ENCODE data around the gene SPSB3.

The SPSB3 gene

DNA sequence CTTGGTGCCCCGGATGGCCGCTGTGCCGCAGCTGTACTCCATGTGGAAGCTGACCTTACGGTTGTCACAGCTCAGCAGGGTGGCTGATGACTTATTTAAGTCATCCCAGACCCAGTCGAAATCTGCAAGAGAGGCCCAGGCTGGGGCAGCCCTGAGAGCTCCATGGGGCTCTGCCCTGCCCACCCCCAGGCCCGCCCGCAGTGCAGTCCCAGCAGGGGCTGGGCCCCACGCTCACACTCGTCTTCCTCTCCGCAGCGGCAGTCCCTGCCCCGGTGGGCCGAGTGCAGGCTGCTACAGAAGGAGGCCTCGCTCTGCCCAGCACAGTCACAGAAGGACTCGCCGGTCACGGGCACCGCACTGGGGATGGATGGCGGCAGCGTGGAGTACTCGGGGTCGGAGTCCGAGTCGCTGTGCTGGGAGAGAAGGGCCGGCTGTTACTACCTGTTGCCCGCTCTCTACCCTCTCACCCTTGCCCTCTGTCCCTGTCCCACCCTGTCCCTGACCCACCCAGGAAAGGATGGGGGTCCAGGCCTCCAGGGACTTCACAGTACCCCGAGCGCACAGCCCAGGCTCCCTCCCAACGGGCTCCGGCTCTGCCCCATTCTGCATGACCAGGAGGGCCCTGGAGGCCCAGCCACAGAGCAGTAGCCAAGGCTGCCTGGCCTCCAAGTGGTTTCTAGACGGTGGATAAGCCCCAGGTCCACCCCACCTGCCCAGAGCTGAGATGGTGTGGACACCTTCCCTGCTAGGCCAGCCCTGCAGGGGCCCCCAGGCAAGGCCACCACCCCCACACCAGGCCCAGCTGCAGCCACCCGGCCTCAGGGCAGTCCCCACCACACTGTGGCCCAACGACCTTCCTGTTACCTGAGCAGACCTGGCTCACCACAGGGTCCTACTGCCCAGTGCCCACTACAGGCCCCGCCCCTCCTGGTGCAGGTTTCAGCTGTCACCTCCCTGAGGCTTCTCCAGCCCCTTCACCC, 3.9 kb downstream of the SPSB3 start:
- DNase-seq (ENCODE audit: insufficient read length, low spot score) (no peak), FAIRE-seq (no peak)
- peak; percentile 23; the same call in 1 of the 2 replicates for TF ChIP-seq POLR2A (IDR thresholded peaks at IDR 0.05; ENCODE audit: low read depth, low read length)

DNA sequence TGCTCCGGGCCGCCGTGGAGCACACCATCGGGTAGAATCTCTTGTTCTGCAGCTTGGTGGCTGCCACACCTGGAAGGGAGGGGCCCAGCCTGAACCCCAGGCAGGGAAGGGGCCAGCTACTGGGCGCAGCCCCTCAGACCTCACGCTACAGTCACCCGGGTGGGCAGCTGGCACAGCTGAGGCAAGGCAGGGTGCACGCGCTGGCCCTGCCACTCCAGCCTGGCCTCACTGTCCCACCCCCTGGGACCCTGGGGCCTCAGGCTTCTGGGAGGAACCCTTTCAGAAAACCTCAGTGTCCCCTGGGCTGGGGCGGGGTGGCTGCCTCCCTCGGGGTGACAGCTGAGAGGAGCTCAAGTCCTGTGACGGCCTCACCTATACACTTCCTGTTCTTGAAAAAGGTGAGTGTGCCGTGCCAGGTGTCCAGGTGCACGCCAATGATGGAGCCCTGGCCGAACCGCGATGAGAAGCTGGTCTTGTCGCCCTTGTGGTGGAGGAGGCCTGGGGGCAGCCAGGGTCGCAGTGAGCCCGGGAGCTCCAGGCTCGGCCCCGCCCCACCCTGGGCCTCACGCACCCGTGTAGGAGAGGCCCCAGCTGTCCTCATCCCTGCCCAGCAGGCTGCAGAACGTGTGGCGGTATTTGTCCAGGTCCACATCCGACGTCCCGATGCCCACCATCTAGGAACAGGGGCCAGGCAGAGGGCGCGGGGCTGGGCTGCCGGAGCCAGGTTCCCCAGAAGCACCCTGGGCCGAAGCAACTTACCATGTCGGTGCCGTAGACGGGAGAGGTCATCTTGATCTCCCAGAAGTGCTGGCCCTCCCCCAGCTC, 4.8 kb downstream of the SPSB3 start:
- DNase-seq (ENCODE audit: insufficient read length, low spot score) (no peak), FAIRE-seq (no peak)
- TF ChIP-seq POLR2A (IDR thresholded peaks at IDR 0.05; ENCODE audit: low read depth, low read length): no peak

DNA sequence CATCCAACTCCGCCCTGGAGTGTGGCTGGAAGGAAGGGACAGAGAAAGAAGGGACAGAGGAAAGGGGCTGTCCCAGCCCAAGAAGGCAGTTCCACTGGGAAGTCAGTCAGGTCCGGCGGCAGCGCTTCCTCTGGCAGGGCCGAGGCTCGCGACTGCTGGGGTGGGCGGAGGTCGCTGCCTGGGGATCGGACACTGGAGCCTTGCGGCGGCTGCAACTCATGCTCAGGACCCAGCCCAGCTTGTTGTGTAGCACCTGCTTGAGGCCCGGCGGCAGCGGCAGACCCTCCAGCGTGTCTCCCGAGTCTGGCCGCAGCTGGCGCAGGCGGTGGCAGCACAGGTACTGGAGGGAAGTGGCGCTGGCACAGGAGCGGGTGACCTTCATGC, 5.4 kb downstream of the SPSB3 start:
- FAIRE-seq (no peak), DNase-seq (ENCODE audit: insufficient read length, low spot score) (no peak)

DNA sequence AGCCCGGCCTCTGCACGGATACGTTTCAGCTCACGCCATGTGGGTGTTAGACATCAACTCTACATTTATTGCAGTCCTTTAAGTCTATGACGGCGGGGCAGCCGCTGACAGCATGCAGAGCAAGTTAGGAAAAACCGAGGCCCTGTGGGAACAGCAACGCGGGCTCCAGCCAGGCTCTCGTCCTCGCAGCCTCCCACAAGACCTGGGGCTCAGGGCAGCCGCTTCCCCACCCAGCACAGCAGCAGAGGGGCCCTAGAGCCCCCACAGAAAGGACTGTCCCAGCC, 5.8 kb downstream of the SPSB3 start:
- no peak for TF ChIP-seq POLR2A (IDR thresholded peaks at IDR 0.05; ENCODE audit: low read depth, low read length)
- no peak for FAIRE-seq
- no peak for DNase-seq (ENCODE audit: insufficient read length, low spot score)

More for the DNA sequence above, 5.4 kb downstream of the SPSB3 start:
- no peak for TF ChIP-seq POLR2A (IDR thresholded peaks at IDR 0.05; ENCODE audit: low read depth, low read length)

DNA sequence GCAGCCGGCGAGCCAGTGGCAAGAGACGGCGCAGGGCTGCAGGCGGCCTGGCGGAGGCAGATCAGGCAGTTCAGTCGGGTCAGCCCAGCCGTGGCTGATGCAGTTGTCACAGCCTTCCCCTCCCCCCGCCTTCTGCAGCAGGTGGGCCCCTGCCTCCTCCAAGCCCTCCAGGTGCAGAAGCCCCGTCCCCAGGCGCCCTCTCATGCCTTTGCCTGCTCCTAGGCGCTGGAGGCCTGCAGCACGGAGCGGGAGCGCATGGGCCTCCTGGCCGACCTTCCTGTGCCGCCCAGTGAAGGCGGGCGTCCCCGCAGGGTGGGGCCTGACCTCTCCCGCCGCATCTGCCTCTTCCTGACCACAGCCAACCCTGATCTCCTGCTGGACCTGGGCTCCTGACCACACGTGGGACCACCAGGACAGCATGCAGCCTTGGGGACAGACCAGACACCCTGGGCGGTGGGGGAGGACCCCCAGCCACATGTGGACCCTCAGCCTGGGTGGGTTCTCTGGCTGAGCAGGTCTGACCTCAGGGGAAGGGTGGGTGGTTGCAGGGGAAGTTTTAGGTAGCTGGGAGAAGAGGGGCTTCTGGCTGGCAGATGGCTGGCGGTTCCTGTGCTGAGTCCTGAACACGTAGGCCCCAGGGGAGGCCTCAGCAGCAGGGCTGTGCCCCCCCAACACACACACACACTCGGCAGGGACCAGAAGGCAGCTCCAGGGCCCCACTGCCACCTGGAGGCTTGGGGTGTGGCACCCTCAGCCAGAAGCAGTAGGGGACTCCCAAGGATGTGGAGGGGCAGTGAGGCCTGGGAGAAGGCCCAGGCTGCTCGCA, 6.3 kb downstream of the SPSB3 start:
- DNase-seq (ENCODE audit: insufficient read length, low spot score): no peak
- FAIRE-seq: no peak
- no peak for TF ChIP-seq POLR2A (IDR thresholded peaks at IDR 0.05; ENCODE audit: low read depth, low read length)

DNA sequence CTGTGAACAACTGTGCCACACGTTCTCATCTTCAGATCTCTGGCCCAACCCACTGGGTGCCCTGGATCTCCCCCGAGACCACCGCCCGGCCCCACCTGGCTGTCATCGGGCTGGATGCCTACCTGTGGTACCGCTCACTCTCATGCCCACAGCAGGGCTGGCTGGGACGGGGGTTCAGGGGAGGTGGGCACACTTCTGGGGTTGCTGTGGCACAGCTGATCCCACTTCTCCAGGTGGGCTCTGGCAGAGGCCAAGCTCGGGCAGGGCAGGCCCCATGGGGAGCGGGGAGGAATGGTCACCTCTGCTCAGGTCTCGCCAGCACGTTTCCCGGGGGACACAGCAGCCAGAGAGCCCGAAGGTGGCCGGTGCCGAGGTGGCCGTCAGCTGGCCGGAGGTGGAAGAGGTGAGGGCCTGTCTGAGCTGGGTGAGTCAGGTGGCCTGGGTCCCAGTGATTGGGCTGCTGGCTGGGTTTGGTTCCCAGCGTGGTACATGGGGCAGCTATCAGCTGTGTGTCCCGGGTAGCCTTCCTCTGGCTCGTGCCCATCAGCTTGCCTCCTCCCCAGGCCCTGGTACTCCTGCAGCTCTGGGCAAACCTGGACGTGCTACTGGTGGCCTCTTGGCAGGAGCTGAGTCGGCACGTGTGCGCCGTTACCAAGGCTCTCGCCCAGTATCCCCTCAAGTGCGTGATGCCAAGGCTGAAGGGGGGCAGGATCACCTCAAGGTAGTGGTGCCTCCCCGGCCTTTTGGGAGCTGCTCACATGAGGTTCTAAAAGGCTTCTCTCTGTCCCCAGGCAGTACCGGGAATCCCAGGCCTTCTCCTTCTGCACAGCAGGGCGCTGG, 7.1 kb downstream of the SPSB3 start:
- DNase-seq (ENCODE audit: insufficient read length, low spot score): no peak

DNA sequence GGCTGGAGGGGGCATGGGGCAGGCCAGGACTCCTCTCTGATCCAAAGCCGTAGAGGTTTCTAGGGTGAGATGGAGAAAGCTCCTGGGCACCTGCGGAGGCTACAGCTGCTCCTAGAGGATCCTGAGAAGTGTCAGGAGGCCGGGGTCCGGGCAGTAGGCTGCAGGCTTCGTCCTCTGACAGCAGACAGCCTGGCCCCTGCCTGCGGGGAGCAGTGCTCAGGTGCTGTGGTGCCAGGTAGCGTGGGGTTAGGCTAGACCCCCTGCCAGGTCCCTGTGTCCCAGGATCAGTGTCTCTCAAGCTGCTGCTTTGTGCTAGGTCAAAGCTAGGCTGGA, 8.0 kb downstream of the SPSB3 start:
- no peak for FAIRE-seq
- DNase-seq (ENCODE audit: insufficient read length, low spot score): no peak
- no peak for TF ChIP-seq POLR2A (IDR thresholded peaks at IDR 0.05; ENCODE audit: low read depth, low read length)

More for the DNA sequence above, 7.1 kb downstream of the SPSB3 start:
- TF ChIP-seq POLR2A (IDR thresholded peaks at IDR 0.05; ENCODE audit: low read depth, low read length): no peak
- no peak for FAIRE-seq

DNA sequence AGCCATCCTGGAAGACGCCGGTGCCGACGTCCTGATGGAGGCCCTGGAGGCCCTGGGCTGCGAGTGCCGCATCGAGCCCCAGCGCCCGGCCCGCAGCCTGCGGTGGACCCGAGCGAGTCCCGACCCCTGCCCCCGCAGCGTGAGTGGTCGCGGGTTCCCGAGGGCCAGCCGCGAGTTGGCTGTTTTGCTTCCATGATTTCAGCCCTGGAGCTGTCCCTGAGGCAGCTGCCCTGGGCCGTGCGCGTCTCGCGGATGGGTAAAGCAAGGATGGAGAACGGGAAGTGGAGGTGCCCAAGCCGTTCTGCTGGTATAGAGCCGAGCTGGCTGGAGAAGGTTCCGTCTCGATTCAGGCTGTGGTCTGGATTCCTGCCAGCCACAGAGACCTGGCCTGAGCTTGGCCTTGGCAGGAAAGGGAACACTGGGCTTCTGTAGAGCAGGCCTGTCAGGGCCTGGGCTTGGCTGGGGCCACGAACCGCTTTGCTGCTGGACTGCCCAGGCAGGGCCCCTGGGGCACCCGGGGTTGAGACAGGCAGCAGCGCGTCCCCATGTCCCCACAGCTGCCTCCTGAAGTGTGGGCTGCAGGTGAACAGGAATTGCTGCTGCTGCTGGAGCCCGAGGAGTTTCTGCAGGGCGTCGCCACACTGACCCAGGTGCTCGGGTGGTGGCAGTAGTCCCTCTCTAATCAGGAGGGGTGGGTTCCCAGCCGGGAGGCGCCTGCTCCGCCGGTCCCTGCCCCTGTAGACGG, 8.5 kb downstream of the SPSB3 start:
- FAIRE-seq: no peak
- DNase-seq (ENCODE audit: insufficient read length, low spot score): no peak
- TF ChIP-seq POLR2A (IDR thresholded peaks at IDR 0.05; ENCODE audit: low read depth, low read length): no peak

DNA sequence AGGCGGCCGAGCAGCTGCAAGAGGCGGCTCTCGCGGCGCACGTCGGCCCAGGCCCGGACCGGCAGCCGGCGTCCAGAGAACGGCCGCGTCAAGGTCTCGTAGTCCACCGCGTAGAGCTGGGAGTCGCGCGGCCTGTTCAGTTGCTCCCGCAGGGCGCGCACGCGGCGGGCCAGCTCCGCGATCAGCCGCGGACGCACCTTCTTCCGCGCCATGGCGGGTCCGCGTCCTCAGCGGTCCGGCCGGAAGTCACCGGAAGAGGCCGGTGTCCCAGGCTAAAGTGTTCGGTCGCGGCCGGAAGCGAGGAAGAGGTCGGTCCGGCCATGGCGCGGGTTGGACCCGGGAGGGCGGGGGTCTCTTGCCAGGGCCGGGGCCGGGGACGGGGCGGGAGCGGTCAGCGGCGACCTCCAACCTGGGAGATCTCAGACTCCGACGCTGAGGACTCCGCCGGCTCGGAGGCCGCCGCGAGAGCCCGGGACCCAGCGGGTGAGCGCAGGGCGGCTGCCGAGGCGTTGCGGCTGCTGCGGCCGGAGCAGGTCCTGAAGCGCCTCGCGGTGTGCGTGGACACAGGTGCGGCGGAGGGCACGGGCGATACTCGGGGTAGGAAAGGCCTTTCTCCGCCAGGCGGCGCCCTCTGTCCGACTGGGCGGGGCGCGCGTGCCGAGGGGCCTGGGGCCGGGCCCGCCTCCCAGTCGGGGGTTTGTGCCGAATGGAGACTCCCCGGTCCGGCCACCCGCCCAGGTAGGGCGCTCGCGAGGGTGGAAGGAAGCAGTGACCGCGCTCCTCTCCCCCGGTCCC, 9.3 kb downstream of the SPSB3 start, which contains the start of gene MRPS34:
Gene MRPS34, minus strand, starts transcription at position 227 of the 795 bp plus-strand sequence. Its CDS starts 15 bp downstream, at position 212.
- DNase-seq (ENCODE audit: insufficient read length, low spot score) (peak; percentile 84), FAIRE-seq (no peak)
- peak; percentile 80 for TF ChIP-seq POLR2A (IDR thresholded peaks at IDR 0.05; ENCODE audit: low read depth, low read length)

DNA sequence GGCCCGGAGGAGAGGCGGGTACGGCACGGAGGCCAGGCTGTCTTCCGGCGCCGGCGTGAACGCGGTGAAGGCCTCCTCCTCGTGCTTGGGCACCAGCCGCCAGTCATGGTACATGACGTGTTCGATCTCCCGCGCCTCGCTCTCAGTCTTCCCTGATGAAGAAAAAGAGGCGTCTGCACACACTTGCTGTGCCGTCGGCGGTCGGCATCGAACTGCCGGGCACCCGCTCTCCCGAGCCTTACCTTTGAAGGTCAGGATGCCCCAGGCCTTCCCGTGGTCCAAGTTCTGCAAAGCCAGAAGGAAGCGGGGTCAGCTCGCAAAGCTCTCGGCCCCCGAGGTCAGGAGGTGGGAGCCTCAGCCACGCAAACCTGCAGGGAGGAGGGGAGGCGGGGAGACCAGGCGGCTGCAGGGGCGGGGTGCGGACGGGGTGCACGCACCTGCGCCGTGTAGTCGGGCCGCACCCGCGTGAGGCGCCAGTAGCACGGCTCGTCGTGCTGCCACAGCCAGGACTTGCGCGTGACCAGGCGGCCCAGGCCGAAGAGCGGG, 9.9 kb downstream of the SPSB3 start, which contains the start of gene EME2:
Gene EME2, plus strand, starts transcription at position 449 of the 546 bp plus-strand sequence. CDS start 418 bp downstream, outside the sequence.
- no peak for TF ChIP-seq POLR2A (IDR thresholded peaks at IDR 0.05; ENCODE audit: low read depth, low read length)
- no peak for FAIRE-seq
- peak; percentile 53 for DNase-seq (ENCODE audit: insufficient read length, low spot score)

DNA sequence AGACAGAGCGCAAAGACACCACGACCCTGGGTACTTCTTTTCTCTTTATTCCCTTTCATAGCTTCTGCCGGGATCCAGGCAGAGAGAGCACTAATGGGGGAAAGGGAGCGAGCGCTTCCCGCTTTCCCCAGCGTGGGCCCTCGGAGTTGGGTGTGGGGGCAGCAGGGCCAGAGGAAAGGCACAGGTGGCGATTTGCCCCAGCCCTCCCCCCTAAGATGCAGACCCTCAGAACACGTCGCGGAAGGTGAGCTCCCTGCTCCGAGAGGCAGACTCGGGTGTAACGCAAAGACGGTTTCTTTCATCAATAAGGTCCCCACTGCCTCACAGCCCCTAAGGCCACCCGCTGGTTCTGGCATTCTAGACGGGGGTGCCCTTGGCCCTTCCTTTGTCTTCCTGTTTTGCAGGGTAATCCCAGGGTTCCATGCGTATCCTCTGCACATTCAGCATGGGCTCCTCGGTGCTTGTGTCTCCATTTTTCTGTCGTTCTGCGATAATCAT, 10.5 kb downstream of the SPSB3 start:
- FAIRE-seq (no peak), DNase-seq (ENCODE audit: insufficient read length, low spot score) (no peak)
- no peak for TF ChIP-seq POLR2A (IDR thresholded peaks at IDR 0.05; ENCODE audit: low read depth, low read length)
